GM12872 (cell line): ENCODE data around the gene C12orf57.

Experiments used
- CTCF ChIP-seq: IDR thresholded peaks from 3 replicates; pipeline ENCODE4 v1.5.1; 2011; ENCODE audit warnings: low read depth, mild to moderate bottlenecking, low read length, moderate library complexity; ENCODE audit not compliant: insufficient read depth

C12orf57 gene

GRCh38 chr12:6928703-6929407 lies 15.0 kb upstream of the C12orf57 start:
- no peak for TF ChIP-seq CTCF

- TF ChIP-seq CTCF, result no peak
These were observed 14.1 kb upstream of the C12orf57 start for GRCh38 chr12:6929466-6930452.

- no peak for TF ChIP-seq CTCF
These were observed 11.1 kb upstream of the C12orf57 start for GRCh38 chr12:6932766-6933165.

GRCh38 chr12:6934110-6934509 lies 9.7 kb upstream of the C12orf57 start:
- TF ChIP-seq CTCF, result no peak

GRCh38 chr12:6935371-6936193 lies 8.2 kb upstream of the C12orf57 start:
- no peak for TF ChIP-seq CTCF

- TF ChIP-seq CTCF, result no peak
These were observed 7.6 kb upstream of the C12orf57 start for GRCh38 chr12:6936194-6936635.
